Astrocyte (in vitro differentiated cells and primary cell): ENCODE measurements around the gene THSD7B.

Source experiments
- CTCF ChIP-seq: IDR thresholded peaks from 2 replicates; pipeline ENCODE4 v1.5.1; 2011; ENCODE audit warnings: low read depth, mild to moderate bottlenecking, inconsistent platforms, low read length, moderate library complexity; ENCODE audit not compliant: insufficient read depth
- EZH2 ChIP-seq: IDR thresholded peaks from 2 replicates; pipeline ENCODE4 v1.6.1; 2012; ENCODE audit warnings: mild to moderate bottlenecking, low read length, inconsistent platforms; ENCODE audit not compliant: insufficient read depth

GRCh38 chr2:137156221-137156844 lies 391.0 kb downstream of the THSD7B start:
- no peak for TF ChIP-seq CTCF
- TF ChIP-seq EZH2 = no peak
